ENCODE results near the gene MRPL28. TPM values are rescaled to one million over a fixed set of nuclear protein-coding genes. Genes with fewer than 3 reads are reported as not detected.
"Not testable (repeated sequence)": the region's sequence is repeated elsewhere in the genome, so short reads cannot be mapped to it uniquely, and the experiment has no call there.

The MRPL28 gene
- total and polyA plus RNA-seq, 4 donors, result 28.3 to 63.4 (median 50.1) TPM

GRCh38 chr16:363110-363765 is 7.1 kb downstream of the MRPL28 start (continued):
- no peak for TF ChIP-seq ZBTB33 (IDR thresholded peaks at IDR 0.05)

GRCh38 chr16:362702-362999 is 7.7 kb downstream of the MRPL28 start:
- not testable (repeated sequence) for DNase-seq (ENCODE audit: low spot score); H3K27ac ChIP-seq (ENCODE audit: low read depth in 1 of 2, low read length in 2 of 2); H3K4me3 ChIP-seq (ENCODE audit: low read depth in 1 of 3, low read length in 3 of 3); H3K9me3 ChIP-seq (ENCODE audit: control insufficient read depth in 4 of 4, low read length in 3 of 4); H3K36me3 ChIP-seq (ENCODE audit: control insufficient read depth in 4 of 4, insufficient read depth in 3 of 4, low read depth in 1 of 4, low read length in 3 of 4); H3K27me3 ChIP-seq (ENCODE audit: control insufficient read depth in 4 of 4, insufficient read depth in 4 of 4, low read length in 3 of 4); H3K9ac ChIP-seq (ENCODE audit: low read depth in 1 of 2, low read length in 2 of 2); H3K4me1 ChIP-seq (ENCODE audit: control insufficient read depth in 4 of 4, insufficient read depth in 4 of 4, low read length in 3 of 4)
- WGBS, result 88% methylated on average over 24 of the region's 24 CpGs

GRCh38 chr16:361872-362701 is 8.3 kb downstream of the MRPL28 start:
- peak; percentile 69 for DNase-seq (ENCODE audit: low spot score)
- WGBS, result 31% methylated on average over 30 of the region's 30 CpGs
- Histone ChIP-seq H3K4me3 (ENCODE audit: low read depth in 1 of 3, low read length in 3 of 3) (no peak overlapping the region), H3K9me3 (ENCODE audit: control insufficient read depth in 4 of 4, low read length in 3 of 4) (no peaks in the 10 kb centered on the region), H3K27ac (ENCODE audit: low read depth in 1 of 2, low read length in 2 of 2) (no peak overlapping the region), H3K27me3 (ENCODE audit: control insufficient read depth in 4 of 4, insufficient read depth in 4 of 4, low read length in 3 of 4) (no peaks in the 10 kb centered on the region), H3K9ac (ENCODE audit: low read depth in 1 of 2, low read length in 2 of 2) (no peak overlapping the region), H3K4me1 (ENCODE audit: control insufficient read depth in 4 of 4, insufficient read depth in 4 of 4, low read length in 3 of 4) (peaks cover 0 to 3% (median 2%) of the 10 kb centered on the region in 4 donors), H3K36me3 (ENCODE audit: control insufficient read depth in 4 of 4, insufficient read depth in 3 of 4, low read depth in 1 of 4, low read length in 3 of 4) (no peaks in the 10 kb centered on the region)
- TF ChIP-seq HNF4A (conservative IDR thresholded peaks at IDR 0.05) (peak in 1 of 2 donors; percentile 4), CTCF (IDR thresholded peaks at IDR 0.05; ENCODE audit: low read depth, low read length, missing input control) (peak; percentile 85), RAD21 (IDR thresholded peaks at IDR 0.05) (peak; percentile 88 to 96), HNF4G (IDR thresholded peaks at IDR 0.05) (no peak)

- WGBS, result 91% methylated on average over 30 of the region's 30 CpGs
- no peak overlapping the region for H3K27ac ChIP-seq (ENCODE audit: low read depth in 1 of 2, low read length in 2 of 2)
- H3K4me1 ChIP-seq (ENCODE audit: control insufficient read depth in 4 of 4, insufficient read depth in 4 of 4, low read length in 3 of 4), result peaks cover 0 to 3% (median 2%) of the 10 kb centered on the region in 4 donors
- no peaks in the 10 kb centered on the region for H3K36me3 ChIP-seq (ENCODE audit: control insufficient read depth in 4 of 4, insufficient read depth in 3 of 4, low read depth in 1 of 4, low read length in 3 of 4)
- no peak for TF ChIP-seq MAX (IDR thresholded peaks at IDR 0.05)
- no peak for TF ChIP-seq HNF4A (conservative IDR thresholded peaks at IDR 0.05)
- TF ChIP-seq NR2F2 (IDR thresholded peaks at IDR 0.05), result no peak
- H3K27me3 ChIP-seq (ENCODE audit: control insufficient read depth in 4 of 4, insufficient read depth in 4 of 4, low read length in 3 of 4), result no peaks in the 10 kb centered on the region
- H3K9ac ChIP-seq (ENCODE audit: low read depth in 1 of 2, low read length in 2 of 2), result no peak overlapping the region
- H3K9me3 ChIP-seq (ENCODE audit: control insufficient read depth in 4 of 4, low read length in 3 of 4), result no peaks in the 10 kb centered on the region
- no peak overlapping the region for H3K4me3 ChIP-seq (ENCODE audit: low read depth in 1 of 3, low read length in 3 of 3)
- DNase-seq (ENCODE audit: low spot score), result no peak
Measured at GRCh38 chr16:361341-361871, 8.9 kb downstream of the MRPL28 start.

All from liver (tissue), 9 donors.